CD4-positive, CD25-positive, alpha-beta regulatory T cell (primary cell): ENCODE data around the gene ZNF597. TPM values are rescaled to one million over a fixed set of nuclear protein-coding genes. Genes with fewer than 3 reads are reported as not detected.

Experiments
- ATAC-seq, 2 donors: fragments of 150-1000 bp; cut with Tn5 transposase; one replicate each; pipeline ENCODE4 v1.10.0; 2021; ENCODE audit warnings: low read depth in 2 of 2, moderate number of reproducible peaks in 2 of 2, moderate library complexity in 1 of 2
- DNase-seq, 3 donors: peaks; one replicate each; pipeline versions ENCODE4 v3.0.0 to v3.0.0-alpha.2; 2012 to 2022; ENCODE audit warnings: mixed read lengths in 1 of 3
- H3K27ac ChIP-seq: one replicate; pipeline ENCODE4 v1.7.0; 2013; ENCODE audit warnings: mild to moderate bottlenecking, low read length; ENCODE audit not compliant: insufficient read depth, poor library complexity, severe bottlenecking
- H3K27me3 ChIP-seq: one replicate; pipeline ENCODE4 v1.7.0; 2013; ENCODE audit warnings: low read length; ENCODE audit not compliant: control insufficient read depth, insufficient read depth
- H3K36me3 ChIP-seq: one replicate; pipeline ENCODE4 v1.7.0; 2013; ENCODE audit warnings: mild to moderate bottlenecking, low read length, moderate library complexity; ENCODE audit not compliant: control insufficient read depth, insufficient read depth
- H3K4me1 ChIP-seq: 2 replicates; pipeline ENCODE4 v1.7.0; 2013; ENCODE audit warnings: mild to moderate bottlenecking, low read length; ENCODE audit not compliant: insufficient read depth, control insufficient read depth, poor library complexity, severe bottlenecking
- H3K4me3 ChIP-seq: one replicate; pipeline ENCODE4 v1.7.0; 2013; ENCODE audit warnings: low read depth, mild to moderate bottlenecking, low read length, moderate library complexity
- H3K9me3 ChIP-seq, 2 experiments: 1 replicate in 1 of 2; 2 replicates in 1 of 2; pipeline ENCODE4 v1.7.0; 2013; ENCODE audit warnings: low read length in 2 of 2, mild to moderate bottlenecking in 1 of 2, moderate library complexity in 1 of 2; ENCODE audit not compliant: control insufficient read depth in 2 of 2
- H3K27ac Mint-ChIP-seq, 3 donors: one replicate each; pipeline ENCODE4 v1.8.0; 2020 to 2022; ENCODE audit warnings: mild to moderate bottlenecking in 3 of 3, mixed read lengths in 3 of 3, moderate library complexity in 2 of 3
- H3K27me3 Mint-ChIP-seq: one replicate; pipeline ENCODE4 v1.8.0; 2022; ENCODE audit warnings: mild to moderate bottlenecking, mixed read lengths
- H3K36me3 Mint-ChIP-seq: one replicate; pipeline ENCODE4 v1.8.0; 2020; ENCODE audit warnings: mixed read lengths
- H3K4me1 Mint-ChIP-seq, 4 donors: one replicate each; pipeline ENCODE4 v1.8.0; 2020 to 2022; ENCODE audit warnings: mixed read lengths in 4 of 4, mild to moderate bottlenecking in 1 of 4
- H3K4me3 Mint-ChIP-seq, 4 donors: one replicate each; pipeline ENCODE4 v1.8.0; 2020 to 2022; ENCODE audit warnings: mild to moderate bottlenecking in 4 of 4, mixed read lengths in 4 of 4, moderate library complexity in 3 of 4
- H3K9me3 Mint-ChIP-seq, 7 donors: one replicate each; pipeline ENCODE4 v1.8.0; 2020 to 2022; ENCODE audit warnings: mixed read lengths in 7 of 7, mild to moderate bottlenecking in 3 of 7, moderate library complexity in 2 of 7
- polyA plus RNA-seq, 4 donors: library from polyadenylated mRNA; unstranded; fragments of 300-500 nt; fragmentation: Illumina TruSeq; gene quantifications; one replicate each; pipeline ENCODE4 v1.2.3, GENCODE V29; 2021
- total RNA-seq: library from RNA; stranded (reverse); gene quantifications from one replicate; pipeline ENCODE4 v1.2.3, GENCODE V29; 2022

Gene ZNF597
- total and polyA plus RNA-seq, 5 donors from 2014 or later, result 1.5 to 4.7 (median 2.0) TPM

DNA sequence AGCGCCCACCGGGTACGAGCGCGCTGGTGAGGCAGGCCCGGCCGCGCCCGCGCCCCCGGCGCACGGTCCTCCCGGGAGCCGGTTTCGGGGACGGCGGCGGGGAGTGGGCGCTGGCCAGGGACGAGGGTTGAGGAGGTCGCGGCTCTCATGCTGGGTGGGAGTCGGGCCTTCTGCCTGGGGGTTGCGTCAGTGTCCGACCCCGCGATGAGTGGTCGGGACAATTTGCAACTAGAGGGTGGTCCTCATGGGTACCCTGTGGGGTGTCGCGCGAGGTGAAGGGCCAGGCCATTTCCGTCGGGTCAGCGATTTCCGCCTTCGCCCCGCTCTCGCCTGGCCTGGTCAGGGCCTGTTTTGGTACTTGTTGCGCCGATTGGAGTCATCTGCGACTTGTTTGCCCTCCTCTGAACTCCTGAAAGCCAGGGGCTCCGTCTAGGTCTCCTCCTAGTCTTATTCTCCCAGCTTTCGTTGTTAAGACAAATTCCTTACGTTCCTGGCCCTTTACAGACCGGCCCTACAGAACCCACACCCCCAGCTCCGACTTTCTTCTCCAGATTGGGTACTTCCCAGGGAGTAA, 15.1 kb upstream of the ZNF597 start:
- Histone ChIP-seq H3K4me3 (peak overlapping the region; percentile 84), H3K27ac (peak overlapping the region; percentile 87), H3K9me3 (no peaks in the 10 kb centered on the region), H3K36me3 (no peaks in the 10 kb centered on the region), H3K4me1 (peaks cover 53% of the 10 kb centered on the region), H3K27me3 (no peaks in the 10 kb centered on the region)
- Mint-ChIP-seq H3K36me3 (no peaks in the 10 kb centered on the region), H3K27me3 (no peaks in the 10 kb centered on the region), H3K4me1 (peaks cover 28 to 63% (median 37%) of the 10 kb centered on the region in 4 donors), H3K27ac (peak overlapping the region; percentile 73 to 97 (median 94)), H3K4me3 (peak overlapping the region; percentile 52 to 96 (median 88)), H3K9me3 (no peaks in the 10 kb centered on the region)
- DNase-seq, result no peak
- ATAC-seq, result no peak

DNA sequence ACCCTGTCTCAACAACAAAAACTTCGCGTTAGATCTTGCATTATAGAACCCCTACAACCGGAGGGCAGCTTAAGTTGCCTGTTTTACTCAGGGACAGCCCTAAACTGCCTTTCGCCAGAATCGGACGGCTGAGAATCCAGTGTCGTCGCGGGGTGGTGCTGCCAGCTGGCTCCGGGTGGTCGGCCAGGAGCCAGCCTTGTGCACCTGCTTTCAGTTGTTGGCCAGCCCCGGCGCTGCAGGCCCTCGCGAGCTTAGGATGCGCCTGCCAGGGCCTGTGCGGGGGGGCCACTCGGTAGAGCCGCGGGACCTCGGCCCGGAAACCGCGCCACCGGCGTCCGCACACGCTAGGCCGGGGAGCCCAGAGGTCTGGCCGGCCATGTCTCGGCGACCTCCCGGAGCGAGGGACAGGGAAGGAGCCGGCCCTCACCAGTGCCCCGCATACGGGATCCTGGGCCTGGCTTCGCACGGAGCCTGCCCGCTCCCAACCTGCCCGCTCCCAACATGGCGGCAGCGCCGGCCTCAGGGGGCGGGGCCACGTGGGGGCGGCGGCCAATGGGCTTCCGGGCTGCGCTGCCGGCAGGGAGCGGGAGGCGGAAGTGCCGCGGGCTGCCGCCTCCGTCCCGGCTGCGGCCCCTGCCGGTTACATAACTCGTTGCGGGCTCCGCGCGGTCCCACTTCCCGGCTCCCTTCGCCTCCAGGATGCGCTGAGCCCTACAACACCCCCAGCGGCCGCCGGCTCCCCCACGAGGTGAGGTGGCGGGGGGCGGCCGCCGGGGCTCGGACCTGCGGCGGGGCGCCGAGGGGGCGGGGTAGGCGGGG, 14.3 kb upstream of the ZNF597 start:
- H3K27me3 ChIP-seq, result no peaks in the 10 kb centered on the region
- ATAC-seq (peak; percentile 92 to 95), DNase-seq (peak; percentile 88 to 95 (median 93))
- no peaks in the 10 kb centered on the region for H3K9me3 Mint-ChIP-seq
- H3K4me1 ChIP-seq, result peaks cover 48% of the 10 kb centered on the region
- H3K27me3 Mint-ChIP-seq, result no peaks in the 10 kb centered on the region
- peak overlapping the region; percentile 82 to 92 (median 84) for H3K4me3 Mint-ChIP-seq
- H3K27ac Mint-ChIP-seq, result peak overlapping the region; percentile 79 to 93 (median 89)
- H3K36me3 ChIP-seq, result no peaks in the 10 kb centered on the region
- H3K9me3 ChIP-seq, result no peaks in the 10 kb centered on the region
- peak overlapping the region; percentile 77 for H3K4me3 ChIP-seq
- H3K4me1 Mint-ChIP-seq, result peaks cover 28 to 58% (median 36%) of the 10 kb centered on the region in 4 donors
- H3K36me3 Mint-ChIP-seq, result no peaks in the 10 kb centered on the region
- peak overlapping the region; percentile 87 for H3K27ac ChIP-seq

DNA sequence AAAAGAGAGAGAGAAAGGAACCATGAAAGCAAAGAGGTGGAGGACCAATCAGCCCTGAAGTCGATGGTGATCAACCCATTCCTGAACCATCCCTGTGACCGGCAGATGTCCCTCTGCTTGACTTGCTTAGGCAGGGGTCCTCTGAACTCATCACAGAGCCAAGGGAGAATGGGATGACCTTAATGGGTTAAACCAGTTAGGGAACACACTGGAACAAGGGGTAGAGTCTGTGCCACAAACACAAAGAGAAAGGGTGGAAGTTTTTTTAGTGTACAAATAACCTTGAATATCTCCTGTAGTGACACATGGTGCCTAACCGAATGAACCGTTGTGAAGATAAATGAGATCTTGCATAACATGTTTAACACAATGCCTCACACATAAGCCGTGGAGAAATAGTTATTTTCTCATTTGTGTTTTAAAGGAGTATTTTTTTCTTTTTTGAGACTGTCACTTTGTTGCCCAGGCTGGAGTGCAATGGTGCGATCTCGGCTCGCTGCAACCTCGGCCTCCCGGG, 11.4 kb upstream of the ZNF597 start:
- H3K36me3 Mint-ChIP-seq, result peaks cover 15% of the 10 kb centered on the region
- peaks cover 22% of the 10 kb centered on the region for H3K4me1 ChIP-seq
- no peak overlapping the region for H3K4me3 ChIP-seq
- no peak for ATAC-seq
- no peak overlapping the region for H3K27ac ChIP-seq
- H3K36me3 ChIP-seq, result peaks cover 13% of the 10 kb centered on the region
- DNase-seq, result no peak
- H3K4me3 Mint-ChIP-seq, result peak overlapping the region in 3 of 4 donors; percentile 73 to 92 (median 75)
- no peaks in the 10 kb centered on the region for H3K27me3 ChIP-seq
- no peaks in the 10 kb centered on the region for H3K9me3 Mint-ChIP-seq
- no peaks in the 10 kb centered on the region for H3K9me3 ChIP-seq
- H3K27ac Mint-ChIP-seq, result peak overlapping the region in 1 of 3 donors; percentile 81
- H3K27me3 Mint-ChIP-seq, result no peaks in the 10 kb centered on the region
- H3K4me1 Mint-ChIP-seq, result peaks cover 13 to 33% (median 20%) of the 10 kb centered on the region in 4 donors

DNA sequence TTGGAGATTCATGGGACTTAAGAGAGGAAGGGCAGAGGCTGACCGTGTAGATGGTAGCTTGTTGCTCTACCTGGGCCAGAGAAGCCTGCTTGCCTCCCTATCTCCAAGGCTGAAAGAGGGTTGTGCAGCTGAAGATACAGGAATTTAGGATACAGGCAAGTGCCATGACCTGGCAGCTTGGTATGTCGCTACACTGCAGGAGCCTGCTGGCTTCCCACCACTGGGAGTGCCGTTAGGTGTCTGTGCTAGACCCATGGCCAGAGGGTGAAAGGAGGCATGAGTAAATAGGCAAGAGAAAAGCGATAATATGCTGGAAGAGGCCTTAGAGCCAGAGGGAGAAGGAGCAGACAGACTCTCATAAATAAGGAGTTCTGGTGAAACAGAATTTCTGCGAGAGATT, 10.8 kb upstream of the ZNF597 start:
- no peaks in the 10 kb centered on the region for H3K9me3 Mint-ChIP-seq
- Histone ChIP-seq H3K36me3 (peaks cover 13% of the 10 kb centered on the region), H3K27me3 (no peaks in the 10 kb centered on the region), H3K4me1 (peaks cover 16% of the 10 kb centered on the region), H3K9me3 (no peaks in the 10 kb centered on the region), H3K4me3 (no peak overlapping the region), H3K27ac (no peak overlapping the region)
- H3K4me1 Mint-ChIP-seq, result peaks cover 7 to 27% (median 14%) of the 10 kb centered on the region in 4 donors
- no peaks in the 10 kb centered on the region for H3K27me3 Mint-ChIP-seq
- DNase-seq (no peak), ATAC-seq (no peak)
- H3K36me3 Mint-ChIP-seq, result peaks cover 16% of the 10 kb centered on the region
- H3K4me3 Mint-ChIP-seq, result peak overlapping the region; percentile 1 to 92 (median 74)
- no peak overlapping the region for H3K27ac Mint-ChIP-seq

DNA sequence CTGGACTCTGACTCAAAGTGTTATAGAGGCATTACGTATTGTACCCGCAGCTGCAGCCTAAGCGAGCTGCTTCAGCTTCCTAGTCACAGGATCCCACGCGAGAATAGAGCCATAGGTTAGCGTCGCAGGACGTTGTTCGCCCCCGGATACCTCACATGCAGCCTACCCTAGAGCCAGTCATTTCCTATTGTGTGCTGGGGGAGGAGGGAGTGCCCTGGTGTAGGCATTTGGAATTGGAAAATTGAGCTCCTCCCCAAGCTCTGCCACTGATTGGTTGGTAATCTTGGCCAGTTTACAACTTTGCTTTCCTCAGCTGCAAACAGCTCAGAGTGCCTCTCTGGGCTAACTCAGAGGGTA, 706 bp upstream of the ZNF597 start:
- H3K27me3 Mint-ChIP-seq, result no peaks in the 10 kb centered on the region
- Histone ChIP-seq H3K4me1 (peaks cover 11% of the 10 kb centered on the region), H3K36me3 (peaks cover 21% of the 10 kb centered on the region), H3K27ac (peak overlapping the region; percentile 84), H3K4me3 (peak overlapping the region; percentile 77), H3K27me3 (no peaks in the 10 kb centered on the region), H3K9me3 (peaks cover 7 to 9% of the 10 kb centered on the region in 2 experiments)
- peak overlapping the region; percentile 94 to 98 (median 97) for H3K27ac Mint-ChIP-seq
- H3K9me3 Mint-ChIP-seq, result peaks cover 0 to 13% (median 5%) of the 10 kb centered on the region in 7 donors
- peaks cover 12 to 40% (median 22%) of the 10 kb centered on the region in 4 donors for H3K4me1 Mint-ChIP-seq
- H3K36me3 Mint-ChIP-seq, result peaks cover 23% of the 10 kb centered on the region
- ATAC-seq, result peak; percentile 25 to 40
- peak; percentile 13 to 63 (median 44) for DNase-seq
- peak overlapping the region; percentile 93 to 100 (median 99) for H3K4me3 Mint-ChIP-seq

DNA sequence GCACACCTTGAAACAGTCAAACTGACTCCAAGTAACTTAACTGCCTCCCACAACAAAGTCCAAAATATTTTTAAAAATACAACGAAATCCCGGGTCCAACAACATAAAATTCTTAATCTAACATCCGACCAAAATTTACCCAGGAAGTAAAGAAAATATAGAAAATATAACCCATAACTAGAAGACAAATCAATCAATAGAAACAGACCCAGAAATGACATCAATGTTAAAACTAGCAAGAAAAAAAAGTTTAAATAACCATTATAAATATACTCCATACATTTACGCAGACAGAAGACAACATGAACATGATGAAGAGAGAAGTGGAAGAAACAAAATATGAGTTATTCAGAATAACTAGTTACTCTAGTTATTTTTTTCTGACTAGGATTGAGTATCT, 3.7 kb downstream of the ZNF597 start:
- Mint-ChIP-seq H3K4me3 (peak overlapping the region in 2 of 4 donors; percentile 15 to 25), H3K27me3 (no peaks in the 10 kb centered on the region), H3K4me1 (peaks cover 7 to 38% (median 19%) of the 10 kb centered on the region in 4 donors), H3K9me3 (peaks cover 0 to 14% (median 5%) of the 10 kb centered on the region in 7 donors), H3K27ac (no peak overlapping the region), H3K36me3 (peaks cover 28% of the 10 kb centered on the region)
- ATAC-seq (no peak), DNase-seq (no peak)
- Histone ChIP-seq H3K27ac (no peak overlapping the region), H3K27me3 (no peaks in the 10 kb centered on the region), H3K9me3 (peaks cover 7 to 9% of the 10 kb centered on the region in 2 experiments), H3K4me1 (peaks cover 7% of the 10 kb centered on the region), H3K4me3 (no peak overlapping the region), H3K36me3 (peaks cover 35% of the 10 kb centered on the region)

DNA sequence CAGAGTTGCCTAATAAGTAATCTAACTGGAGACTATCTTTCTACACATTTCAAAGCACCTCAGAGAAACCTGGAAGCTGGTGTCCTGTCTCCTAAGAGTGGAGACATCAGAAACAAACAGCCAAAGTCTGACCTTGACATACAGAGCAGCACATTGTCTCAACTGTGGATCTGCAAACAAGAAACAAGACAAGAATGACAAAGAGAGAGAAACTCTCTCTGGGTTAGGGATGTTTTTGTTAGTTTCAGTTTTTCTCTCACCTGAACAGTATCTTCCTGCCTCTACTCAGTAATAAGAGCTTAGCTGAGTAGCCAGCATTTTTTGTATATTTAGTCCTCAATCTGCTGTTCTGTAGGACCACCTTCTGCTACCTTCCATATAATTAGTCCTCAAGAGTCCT, 8.9 kb downstream of the ZNF597 start:
- Histone ChIP-seq H3K36me3 (peaks cover 23% of the 10 kb centered on the region), H3K27me3 (no peaks in the 10 kb centered on the region), H3K4me1 (no peaks in the 10 kb centered on the region), H3K27ac (no peak overlapping the region), H3K9me3 (peaks cover 2 to 9% of the 10 kb centered on the region in 2 experiments), H3K4me3 (no peak overlapping the region)
- H3K27me3 Mint-ChIP-seq, result peaks cover 10% of the 10 kb centered on the region
- H3K9me3 Mint-ChIP-seq, result peaks cover 0 to 13% (median 3%) of the 10 kb centered on the region in 7 donors
- peaks cover 18% of the 10 kb centered on the region for H3K36me3 Mint-ChIP-seq
- H3K27ac Mint-ChIP-seq, result no peak overlapping the region
- ATAC-seq, result no peak
- H3K4me1 Mint-ChIP-seq, result peaks cover 9 to 34% (median 19%) of the 10 kb centered on the region in 4 donors
- no peak for DNase-seq
- H3K4me3 Mint-ChIP-seq, result no peak overlapping the region
